ENCODE results near the gene SLC36A1.

- TF ChIP-seq, protein P1, sequence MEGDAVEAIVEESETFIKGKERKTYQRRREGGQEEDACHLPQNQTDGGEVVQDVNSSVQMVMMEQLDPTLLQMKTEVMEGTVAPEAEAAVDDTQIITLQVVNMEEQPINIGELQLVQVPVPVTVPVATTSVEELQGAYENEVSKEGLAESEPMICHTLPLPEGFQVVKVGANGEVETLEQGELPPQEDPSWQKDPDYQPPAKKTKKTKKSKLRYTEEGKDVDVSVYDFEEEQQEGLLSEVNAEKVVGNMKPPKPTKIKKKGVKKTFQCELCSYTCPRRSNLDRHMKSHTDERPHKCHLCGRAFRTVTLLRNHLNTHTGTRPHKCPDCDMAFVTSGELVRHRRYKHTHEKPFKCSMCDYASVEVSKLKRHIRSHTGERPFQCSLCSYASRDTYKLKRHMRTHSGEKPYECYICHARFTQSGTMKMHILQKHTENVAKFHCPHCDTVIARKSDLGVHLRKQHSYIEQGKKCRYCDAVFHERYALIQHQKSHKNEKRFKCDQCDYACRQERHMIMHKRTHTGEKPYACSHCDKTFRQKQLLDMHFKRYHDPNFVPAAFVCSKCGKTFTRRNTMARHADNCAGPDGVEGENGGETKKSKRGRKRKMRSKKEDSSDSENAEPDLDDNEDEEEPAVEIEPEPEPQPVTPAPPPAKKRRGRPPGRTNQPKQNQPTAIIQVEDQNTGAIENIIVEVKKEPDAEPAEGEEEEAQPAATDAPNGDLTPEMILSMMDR (IDR thresholded peaks at IDR 0.05): no peak
- no peak for TF ChIP-seq EP300 (IDR thresholded peaks at IDR 0.05; ENCODE audit: low read depth)
- TF ChIP-seq POLR2A (IDR thresholded peaks at IDR 0.05): no peak
Observed at GRCh38 chr5:151469992-151470391, 22.6 kb downstream of the SLC36A1 start.
